Measurements from ENCODE around the gene ZNF611. TPM values are rescaled to one million over a fixed set of nuclear protein-coding genes. Genes with fewer than 3 reads are reported as not detected.
A peak's percentile ranks its signal among the peaks of the same experiment; 100 is the strongest.

The ZNF611 gene
- total RNA-seq, 2 experiments from 2014 or later = 10.6 to 23.8 TPM

DNA sequence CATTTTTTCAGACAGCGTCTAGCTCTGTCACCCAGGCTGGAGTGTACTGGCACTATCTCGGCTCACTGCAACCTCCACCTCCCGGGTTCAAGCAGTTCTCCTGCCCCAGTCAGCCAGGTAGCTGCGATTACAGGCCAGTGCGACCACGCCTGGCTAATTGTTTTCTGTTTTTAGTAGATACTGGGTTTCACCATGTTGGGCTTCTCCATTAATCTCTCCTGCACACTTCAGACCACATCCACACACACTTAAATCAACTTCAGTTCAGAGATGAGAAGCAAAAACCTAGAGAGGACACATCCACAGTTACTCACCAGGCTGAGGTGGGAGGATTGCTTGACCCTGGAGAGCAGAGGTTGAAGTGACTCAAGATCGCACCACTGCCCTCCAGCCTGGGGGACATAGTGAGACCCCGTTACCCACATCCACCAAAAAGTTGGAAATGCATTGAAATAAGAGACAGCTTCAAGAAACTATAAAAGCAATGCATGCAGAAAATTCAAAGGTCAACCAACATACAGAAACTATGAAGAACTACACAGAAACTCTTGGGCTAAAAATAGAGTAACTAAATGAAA is 42.3 kb downstream of the ZNF611 start:
- no peaks in the 10 kb centered on the region for H3K9me3 ChIP-seq (ENCODE audit: low read length)
- H3K36me3 ChIP-seq (ENCODE audit: insufficient read depth, low read length) = peaks cover 6% of the 10 kb centered on the region
- no peak overlapping the region for H3K4me3 ChIP-seq (ENCODE audit: low read depth, low read length, poor library complexity, severe bottlenecking)
- ChIA-PET CTCF (ENCODE audit: unreplicated experiment) (no interaction called here), POLR2A (no interaction called here)
- H3K4me1 ChIP-seq (ENCODE audit: insufficient read depth, low read length, poor library complexity, severe bottlenecking) = peaks cover 31% of the 10 kb centered on the region
- no peak for TF ChIP-seq EZH2phosphoT487 (IDR thresholded peaks at IDR 0.05; ENCODE audit: borderline replicate concordance, low read depth, low read length)
- TF ChIP-seq, protein P1, sequence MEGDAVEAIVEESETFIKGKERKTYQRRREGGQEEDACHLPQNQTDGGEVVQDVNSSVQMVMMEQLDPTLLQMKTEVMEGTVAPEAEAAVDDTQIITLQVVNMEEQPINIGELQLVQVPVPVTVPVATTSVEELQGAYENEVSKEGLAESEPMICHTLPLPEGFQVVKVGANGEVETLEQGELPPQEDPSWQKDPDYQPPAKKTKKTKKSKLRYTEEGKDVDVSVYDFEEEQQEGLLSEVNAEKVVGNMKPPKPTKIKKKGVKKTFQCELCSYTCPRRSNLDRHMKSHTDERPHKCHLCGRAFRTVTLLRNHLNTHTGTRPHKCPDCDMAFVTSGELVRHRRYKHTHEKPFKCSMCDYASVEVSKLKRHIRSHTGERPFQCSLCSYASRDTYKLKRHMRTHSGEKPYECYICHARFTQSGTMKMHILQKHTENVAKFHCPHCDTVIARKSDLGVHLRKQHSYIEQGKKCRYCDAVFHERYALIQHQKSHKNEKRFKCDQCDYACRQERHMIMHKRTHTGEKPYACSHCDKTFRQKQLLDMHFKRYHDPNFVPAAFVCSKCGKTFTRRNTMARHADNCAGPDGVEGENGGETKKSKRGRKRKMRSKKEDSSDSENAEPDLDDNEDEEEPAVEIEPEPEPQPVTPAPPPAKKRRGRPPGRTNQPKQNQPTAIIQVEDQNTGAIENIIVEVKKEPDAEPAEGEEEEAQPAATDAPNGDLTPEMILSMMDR (conservative IDR thresholded peaks at IDR 0.05; ENCODE audit: low read length) = no peak
- H3K4me2 ChIP-seq (ENCODE audit: low read length) = no peak overlapping the region
- DNase-seq (ENCODE audit: low spot score) = no peak
- no peak overlapping the region for H2AFZ ChIP-seq (ENCODE audit: low read length)
- no peak overlapping the region for H3K27ac ChIP-seq (ENCODE audit: low read depth, low read length, poor library complexity, severe bottlenecking)
- H3K79me2 ChIP-seq (ENCODE audit: insufficient read depth, low read depth, low read length) = peaks cover 25% of the 10 kb centered on the region
- H3K9me2 ChIP-seq (ENCODE audit: insufficient read depth, low read length) = no peaks in the 10 kb centered on the region
- intact Hi-C loops (cut with micrococcal nuclease; ENCODE audit: unreplicated experiment) = no loop called here
- no peaks in the 10 kb centered on the region for H4K20me1 ChIP-seq (ENCODE audit: insufficient read depth, low read length)
- BruUV-seq (replicated peaks) = no TSS peak

DNA sequence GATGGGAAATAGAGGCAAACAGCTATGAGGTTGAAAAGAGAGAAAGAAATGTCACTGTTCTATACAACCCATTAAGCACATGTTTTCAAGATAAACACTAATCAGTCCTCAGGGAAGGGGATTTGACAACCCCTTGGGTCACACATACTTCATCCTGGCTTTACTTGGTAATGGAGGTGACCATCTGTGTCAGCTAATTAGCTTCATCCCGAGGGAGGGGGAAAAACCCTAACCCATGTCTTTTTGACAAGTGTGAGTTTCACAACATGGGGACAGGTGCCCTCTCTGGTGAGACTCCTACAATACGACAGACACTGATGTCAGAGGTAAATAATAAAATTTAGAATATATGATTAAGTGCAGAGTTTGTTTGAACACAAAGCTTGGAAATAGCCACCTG is 43.1 kb downstream of the ZNF611 start:
- no peak overlapping the region for H3K4me3 ChIP-seq (ENCODE audit: low read depth, low read length, poor library complexity, severe bottlenecking)
- H3K4me1 ChIP-seq (ENCODE audit: insufficient read depth, low read length, poor library complexity, severe bottlenecking) = peaks cover 31% of the 10 kb centered on the region
- H3K4me2 ChIP-seq (ENCODE audit: low read length) = peak overlapping the region; percentile 74
- TF ChIP-seq, protein P1 (conservative IDR thresholded peaks at IDR 0.05; ENCODE audit: low read length) = peak; percentile 33; the same call in 1 of the 2 replicates
- TF ChIP-seq EZH2phosphoT487 (IDR thresholded peaks at IDR 0.05; ENCODE audit: borderline replicate concordance, low read depth, low read length) = no peak
- no peak overlapping the region for H3K27ac ChIP-seq (ENCODE audit: low read depth, low read length, poor library complexity, severe bottlenecking)
- intact Hi-C loops (cut with micrococcal nuclease; ENCODE audit: unreplicated experiment) = no loop called here
- BruUV-seq (replicated peaks) = no TSS peak
- peak; percentile 26 for DNase-seq (ENCODE audit: low spot score)
- H4K20me1 ChIP-seq (ENCODE audit: insufficient read depth, low read length) = no peaks in the 10 kb centered on the region
- H2AFZ ChIP-seq (ENCODE audit: low read length) = peak overlapping the region; percentile 50; the same call in 1 of the 2 replicates
- peaks cover 9% of the 10 kb centered on the region for H3K36me3 ChIP-seq (ENCODE audit: insufficient read depth, low read length)
- H3K9me3 ChIP-seq (ENCODE audit: low read length) = no peaks in the 10 kb centered on the region
- peaks cover 28% of the 10 kb centered on the region for H3K79me2 ChIP-seq (ENCODE audit: insufficient read depth, low read depth, low read length)
- H3K9me2 ChIP-seq (ENCODE audit: insufficient read depth, low read length) = no peaks in the 10 kb centered on the region
- POLR2A ChIA-PET = interaction anchor here (0.6 kb wide), 1 partner anchor 11 kb away, joined by 3 read pairs; no protein-coding TSS in a partner anchor
- CTCF ChIA-PET (ENCODE audit: unreplicated experiment) = interaction anchor here (0.6 kb wide), 1 partner anchor 836 kb away, joined by 6 read pairs; no protein-coding TSS in a partner anchor

DNA sequence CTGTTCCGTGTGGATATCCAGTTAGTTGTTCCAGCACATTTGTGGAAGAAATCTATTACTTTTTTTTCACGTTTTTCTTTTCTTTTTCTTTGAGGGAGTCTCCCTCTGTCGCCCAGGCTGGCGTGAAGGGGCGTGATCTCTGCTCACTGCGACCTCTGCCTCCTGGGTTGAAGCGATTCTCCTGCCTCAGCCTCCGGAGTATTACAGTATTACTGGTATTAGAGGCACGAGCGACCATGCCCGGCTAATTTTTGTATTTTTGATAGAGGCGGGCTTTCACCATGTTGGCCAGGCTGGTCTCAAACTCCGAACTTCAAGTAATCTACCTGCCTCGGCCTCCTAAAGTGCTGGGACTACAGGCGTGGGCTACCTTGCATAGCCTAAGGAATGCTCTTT is 43.6 kb downstream of the ZNF611 start:
- H2AFZ ChIP-seq (ENCODE audit: low read length) = peak overlapping the region; percentile 89; the same call in 1 of the 2 replicates
- ChIA-PET POLR2A (no interaction called here), CTCF (ENCODE audit: unreplicated experiment) (interaction anchor here (0.6 kb wide), 1 partner anchor 836 kb away, joined by 6 read pairs; no protein-coding TSS in a partner anchor)
- H3K4me2 ChIP-seq (ENCODE audit: low read length) = peak overlapping the region; percentile 74
- no peak for TF ChIP-seq EZH2phosphoT487 (IDR thresholded peaks at IDR 0.05; ENCODE audit: borderline replicate concordance, low read depth, low read length)
- TF ChIP-seq, protein P1 (conservative IDR thresholded peaks at IDR 0.05; ENCODE audit: low read length) = no peak
- no peaks in the 10 kb centered on the region for H3K9me3 ChIP-seq (ENCODE audit: low read length)
- no peak for DNase-seq (ENCODE audit: low spot score)
- intact Hi-C loops (cut with micrococcal nuclease; ENCODE audit: unreplicated experiment) = no loop called here
- peak overlapping the region; percentile 79 for H3K4me3 ChIP-seq (ENCODE audit: low read depth, low read length, poor library complexity, severe bottlenecking)
- peaks cover 31% of the 10 kb centered on the region for H3K79me2 ChIP-seq (ENCODE audit: insufficient read depth, low read depth, low read length)
- H3K36me3 ChIP-seq (ENCODE audit: insufficient read depth, low read length) = peaks cover 9% of the 10 kb centered on the region
- H4K20me1 ChIP-seq (ENCODE audit: insufficient read depth, low read length) = no peaks in the 10 kb centered on the region
- H3K27ac ChIP-seq (ENCODE audit: low read depth, low read length, poor library complexity, severe bottlenecking) = peak overlapping the region; percentile 63
- peaks cover 31% of the 10 kb centered on the region for H3K4me1 ChIP-seq (ENCODE audit: insufficient read depth, low read length, poor library complexity, severe bottlenecking)
- no peaks in the 10 kb centered on the region for H3K9me2 ChIP-seq (ENCODE audit: insufficient read depth, low read length)
- no TSS peak for BruUV-seq (replicated peaks)
